Muscle of back (tissue), 11 donors: ENCODE data around the gene GCGR. TPM values are rescaled to one million over a fixed set of nuclear protein-coding genes. Genes with fewer than 3 reads are reported as not detected.

ENCODE experiments used
- DNase-seq, 3 donors: peaks; one replicate each; pipeline versions ENCODE4 v3.0.0 to v3.0.0-alpha.2; 2013
- polyA plus RNA-seq, 10 donors: library from polyadenylated mRNA; unstranded; fragments of 120-200 nt; gene quantifications; one replicate each; pipeline ENCODE4 v1.2.1, GENCODE V29; 2013; ENCODE audit not compliant: insufficient read length in 10 of 10

The GCGR gene
- polyA plus RNA-seq, 10 donors: 0.10 TPM; not detected in 9

DNA sequence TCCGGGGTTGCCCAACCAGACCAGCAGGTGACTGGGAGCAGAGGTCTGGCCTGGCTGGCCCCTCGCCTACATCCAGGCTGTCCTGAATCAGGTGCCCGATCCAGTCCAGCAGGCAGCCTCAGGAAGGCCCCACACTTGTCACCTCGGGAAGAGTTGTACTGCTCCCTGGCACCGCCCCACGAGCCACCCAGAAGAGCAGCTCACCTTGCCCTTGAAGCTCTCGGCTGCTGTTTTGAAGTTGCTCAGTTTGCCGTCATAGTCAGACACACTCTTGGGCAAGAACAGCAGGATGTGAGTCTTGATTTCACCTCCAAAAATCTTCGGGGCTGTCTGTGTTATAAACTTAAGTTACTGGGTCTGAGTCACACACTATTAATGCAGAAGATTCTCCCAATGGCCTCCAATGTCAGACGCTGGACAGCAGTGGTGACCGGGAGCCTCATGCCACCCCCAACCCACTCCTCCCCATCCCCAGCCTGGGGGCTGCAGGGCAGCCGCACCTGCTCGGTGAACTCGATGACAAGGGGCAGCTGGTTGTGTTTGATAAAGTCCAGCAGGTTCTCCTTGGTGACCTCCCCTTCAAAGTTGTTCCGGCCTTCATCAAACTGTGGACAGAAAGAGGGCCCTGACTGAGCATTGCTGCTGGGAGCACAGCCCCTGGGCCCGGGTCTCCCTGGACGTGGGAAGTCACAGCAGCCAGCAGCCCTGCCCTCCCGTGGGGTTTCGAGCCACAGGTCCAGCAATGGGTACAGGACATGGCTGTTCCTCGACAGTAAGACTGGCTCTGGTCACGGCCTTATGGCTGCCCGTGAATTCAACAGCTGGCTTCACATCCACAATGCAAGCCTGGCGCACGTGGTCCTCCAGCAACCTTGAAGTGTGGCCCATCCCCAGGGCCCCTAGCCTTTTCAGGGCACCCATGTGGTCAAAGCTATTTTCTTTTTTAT is 43.1 kb downstream of the GCGR start:
- DNase-seq: no peak

DNA sequence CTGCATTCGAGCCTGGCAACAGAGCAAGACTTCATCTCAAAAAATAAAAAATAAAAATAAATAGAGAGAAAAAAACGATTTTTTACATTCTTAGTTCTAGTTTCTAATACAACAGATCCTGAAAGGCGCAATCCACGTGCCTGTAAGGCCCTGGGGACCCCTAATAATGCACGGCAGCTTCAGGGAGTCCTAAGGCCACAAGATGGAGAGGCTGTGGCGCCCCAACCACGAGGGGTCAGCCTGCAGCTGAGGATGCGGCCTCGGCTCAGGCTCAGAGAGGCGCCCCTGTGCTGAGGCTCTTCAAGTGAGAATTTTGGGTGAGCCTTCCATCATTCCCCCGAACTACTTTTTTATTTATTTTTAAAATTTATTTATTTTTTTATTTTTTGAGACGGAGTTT is 45.5 kb downstream of the GCGR start:
- no peak for DNase-seq

DNA sequence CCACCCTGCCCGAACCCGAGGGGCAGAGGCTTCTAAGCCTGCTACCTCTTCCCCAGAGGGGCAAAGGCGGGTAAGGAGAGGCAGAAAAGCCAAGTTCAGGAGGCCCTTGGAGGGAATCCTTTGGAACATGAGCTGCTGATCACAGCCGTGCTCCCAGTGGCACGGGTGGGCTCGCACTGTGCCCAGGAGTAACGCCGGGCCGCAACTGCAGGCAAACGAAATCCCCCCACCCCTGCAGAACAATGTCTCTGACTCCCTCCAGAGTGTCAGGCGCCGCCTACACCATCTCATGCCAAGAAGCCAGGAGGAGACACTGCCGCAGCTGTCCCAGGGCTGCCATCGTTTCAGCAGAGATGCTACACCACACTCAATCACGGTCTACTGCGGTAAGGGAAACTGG is 47.5 kb downstream of the GCGR start:
- no peak for DNase-seq

DNA sequence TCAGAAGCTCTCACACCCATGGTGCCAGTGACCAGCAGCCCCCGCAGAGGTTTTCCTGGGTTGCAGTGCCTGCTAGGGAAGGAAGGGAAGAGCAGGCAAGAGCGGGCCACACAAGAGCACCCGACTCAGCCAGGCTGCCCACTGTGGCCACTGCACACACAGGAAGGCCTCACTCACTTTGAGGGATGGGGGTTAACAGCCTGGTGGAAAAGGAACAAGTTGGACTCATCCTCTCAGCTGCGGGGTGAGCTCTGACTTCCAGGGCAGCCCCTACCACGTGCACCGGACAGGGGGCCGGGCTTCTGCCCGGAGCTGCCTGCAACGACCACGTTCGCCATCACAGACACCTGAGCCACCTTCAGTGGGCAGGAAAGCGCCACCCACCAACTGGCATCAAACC is 48.3 kb downstream of the GCGR start:
- DNase-seq: no peak

DNA sequence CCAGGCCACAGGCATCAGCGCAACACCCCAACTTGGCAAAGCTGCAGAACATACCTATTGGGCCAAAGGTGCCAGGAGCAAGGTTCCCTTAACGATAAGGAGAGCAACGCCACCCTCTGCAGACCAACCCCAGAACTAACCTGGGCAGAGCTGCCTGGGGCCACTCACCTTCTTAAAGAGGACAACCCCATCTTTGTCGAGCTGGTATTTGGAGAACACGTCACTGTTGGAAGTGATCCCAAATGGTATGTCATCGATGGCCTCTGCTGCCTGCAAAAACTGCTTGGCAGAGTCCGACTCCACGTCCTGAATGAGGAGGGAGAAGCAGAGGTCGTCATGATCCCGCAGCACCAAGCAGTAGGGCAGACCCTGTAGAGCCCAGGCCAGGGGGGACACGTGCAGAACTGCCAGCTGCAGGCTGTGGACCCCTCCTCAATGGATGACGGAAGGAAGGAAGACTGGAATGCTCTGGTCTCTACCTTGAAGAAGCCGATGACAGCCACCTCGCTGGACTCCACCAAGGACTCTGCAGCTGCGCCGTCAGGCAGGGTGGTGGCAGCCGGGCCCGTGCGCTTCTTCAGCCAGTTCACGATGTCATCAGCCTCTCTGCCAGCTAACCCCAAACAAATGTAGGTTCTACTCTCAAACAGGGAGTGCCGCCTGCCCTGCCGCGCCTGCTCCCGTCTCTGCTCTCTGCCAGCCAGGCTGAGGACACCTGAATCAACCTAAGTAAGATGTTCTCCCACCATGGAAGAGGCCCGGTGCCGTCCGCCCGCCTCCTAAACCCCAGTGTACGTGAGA is 51.2 kb downstream of the GCGR start:
- no peak for DNase-seq

DNA sequence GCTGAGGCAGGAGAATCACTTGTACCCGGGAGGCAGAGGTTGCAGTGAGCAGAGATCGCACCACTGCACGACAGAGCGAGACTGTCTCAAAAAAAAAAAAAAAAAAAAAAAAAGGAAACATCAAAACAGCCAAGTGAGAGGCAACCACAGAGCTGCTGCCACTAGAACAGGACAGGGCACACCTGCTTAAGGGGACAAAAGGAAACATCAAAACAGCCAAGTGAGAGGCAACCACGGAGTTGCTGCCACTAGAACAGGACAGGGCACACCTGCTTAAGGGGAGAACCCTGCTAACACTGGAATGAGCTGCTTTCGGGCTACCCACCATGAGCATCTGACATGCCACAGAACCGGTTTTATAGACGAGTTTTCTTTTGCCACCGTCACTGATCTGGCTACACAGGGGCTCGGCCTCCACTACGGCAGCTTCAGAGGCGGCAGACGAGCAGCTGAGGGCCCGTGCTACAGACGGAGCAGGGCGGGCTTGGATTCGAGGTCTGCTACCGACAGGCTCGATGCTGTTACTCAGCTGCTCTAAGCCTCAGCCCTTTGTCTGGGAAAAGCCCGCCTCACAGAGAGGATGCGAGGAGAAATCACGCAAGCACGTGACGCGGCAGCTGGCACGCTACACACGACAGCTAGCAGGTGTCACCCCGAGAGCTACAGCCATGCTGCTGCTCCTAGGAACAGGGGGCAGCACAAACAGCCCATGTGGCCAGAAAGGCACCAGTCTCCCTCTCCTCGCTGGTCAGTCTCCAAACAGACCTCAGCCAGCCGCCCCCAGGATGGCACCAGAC is 54.4 kb downstream of the GCGR start:
- no peak for DNase-seq

DNA sequence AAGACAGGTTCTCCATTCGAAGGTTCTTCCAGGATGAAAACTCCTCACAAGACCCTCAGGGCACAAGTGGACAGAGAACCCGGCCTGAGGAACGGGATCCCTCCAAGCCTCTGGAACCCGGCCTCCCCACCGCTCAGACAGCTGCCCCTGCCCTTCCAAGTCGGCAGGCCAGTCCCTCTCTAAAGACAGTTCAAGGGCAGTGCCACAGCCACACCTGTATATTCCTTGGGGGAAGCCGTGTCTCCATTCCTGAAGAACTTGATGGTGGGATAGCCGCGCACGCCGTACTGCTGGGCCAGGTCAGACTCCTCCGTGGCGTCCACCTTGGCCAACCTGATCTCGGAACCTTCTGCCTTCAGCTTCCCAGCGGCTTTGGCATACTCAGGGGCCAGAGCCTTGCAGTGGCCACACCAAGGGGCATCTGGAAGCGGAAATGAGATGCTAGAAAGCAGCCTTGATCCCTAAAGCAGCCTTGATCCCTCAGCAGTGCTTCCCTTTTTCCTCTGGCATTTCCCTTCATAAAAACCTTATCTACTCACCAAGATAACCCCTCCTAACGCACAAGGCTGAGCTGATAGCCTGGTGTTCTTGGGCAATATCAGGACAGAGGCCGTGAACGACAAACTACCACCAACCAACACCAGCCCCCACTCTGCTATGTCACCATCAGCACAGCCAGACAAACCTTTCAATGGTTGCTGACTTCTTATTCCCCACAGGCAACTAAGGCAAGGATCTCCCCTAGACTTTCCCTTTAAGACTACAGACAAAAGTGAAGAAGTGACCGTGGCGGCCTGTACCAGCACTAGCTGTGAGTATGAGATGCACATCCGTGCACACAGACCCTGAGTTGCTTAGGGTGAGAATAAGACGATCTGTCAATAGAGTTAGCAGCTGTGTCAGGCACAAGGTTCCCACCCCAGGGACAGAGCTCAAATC is 55.3 kb downstream of the GCGR start:
- DNase-seq: no peak

DNA sequence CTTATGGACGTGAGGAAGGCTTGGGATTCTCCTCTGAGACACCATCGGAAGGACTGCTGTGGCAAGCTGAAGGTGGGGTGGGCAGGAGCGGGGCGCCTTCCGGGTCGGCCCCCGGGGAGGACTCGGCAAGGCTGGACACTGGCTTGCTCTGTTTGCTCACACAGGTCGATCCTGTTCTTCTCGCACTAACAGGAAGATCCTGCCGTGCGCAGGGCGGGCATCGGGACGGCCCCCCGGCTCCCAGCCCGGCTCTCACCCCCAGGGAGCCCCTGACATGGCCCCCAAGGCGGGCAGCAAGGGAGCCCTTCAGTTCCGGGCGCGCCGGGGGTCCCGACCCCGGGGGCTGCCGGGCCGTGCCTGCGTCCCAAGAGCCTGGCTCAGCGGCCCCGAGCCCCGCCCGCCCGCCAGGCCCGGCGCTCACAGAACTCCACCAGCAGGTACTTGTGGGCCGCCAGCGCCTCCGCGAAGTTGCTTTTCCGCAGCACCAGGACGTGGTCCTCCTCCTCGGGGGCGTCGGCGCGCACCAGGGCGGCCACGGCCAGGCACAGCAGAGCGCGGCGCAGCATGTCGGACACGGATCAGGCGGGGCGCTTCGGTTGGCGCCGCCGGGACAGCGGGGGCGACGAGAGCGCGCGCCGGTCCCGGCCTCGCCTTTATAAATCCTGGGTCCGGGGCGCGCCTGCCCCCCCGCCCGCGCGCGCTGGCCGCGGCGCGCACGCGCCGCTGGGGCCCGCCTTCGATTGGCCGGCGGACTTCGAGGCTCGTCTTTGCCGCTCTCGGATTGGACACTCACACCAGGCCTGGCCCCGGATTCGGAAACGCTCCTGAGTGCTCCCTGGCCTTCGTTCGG is 56.2 kb downstream of the GCGR start, which contains the start of gene P4HB:
Gene P4HB (minus strand): TSS at position 630 of the 850 bp plus-strand sequence. CDS start 64 bp downstream, at position 566.
- DNase-seq: peak in 1 of 3 donors; percentile 48

DNA sequence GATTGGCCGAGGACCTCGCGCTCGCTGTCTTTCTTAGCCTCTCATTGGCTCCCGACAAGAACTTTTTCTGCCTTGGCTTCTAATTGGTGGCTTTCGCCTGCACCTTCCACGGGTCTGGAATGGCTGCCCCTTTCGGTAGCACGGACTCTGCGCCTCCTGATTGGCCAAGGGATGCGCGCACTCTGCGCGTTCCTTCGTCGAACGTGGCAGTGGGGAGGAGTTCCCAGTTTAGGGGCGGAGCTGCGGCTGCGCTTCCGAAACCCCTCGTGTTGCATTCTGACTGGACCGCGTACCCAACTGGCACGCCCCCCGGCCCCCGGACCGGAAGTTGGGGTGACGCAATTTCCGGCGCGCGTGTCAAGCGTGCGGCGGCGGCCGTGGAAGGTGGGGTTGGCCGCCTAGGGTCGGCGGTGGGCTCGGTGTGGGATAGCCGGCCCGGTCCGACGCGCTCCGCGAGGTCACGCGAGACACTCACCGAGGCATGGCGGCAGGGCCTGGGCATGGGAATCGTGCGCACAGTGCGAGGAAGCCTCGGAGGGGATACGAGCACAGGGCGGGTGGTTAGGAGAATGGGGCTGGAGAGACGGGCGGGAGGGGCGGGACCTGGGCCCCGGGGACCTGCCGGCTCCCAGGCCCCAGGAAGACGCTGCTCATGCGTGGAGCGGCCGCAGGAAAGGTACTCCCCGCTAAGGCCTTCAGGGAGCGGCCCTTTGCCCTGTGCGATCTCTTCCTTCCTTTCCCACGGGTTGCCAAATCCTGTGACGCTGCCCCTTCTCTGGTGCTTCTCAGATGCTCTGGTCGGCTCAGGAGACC is 57.0 kb downstream of the GCGR start:
- DNase-seq: peak; percentile 100

DNA sequence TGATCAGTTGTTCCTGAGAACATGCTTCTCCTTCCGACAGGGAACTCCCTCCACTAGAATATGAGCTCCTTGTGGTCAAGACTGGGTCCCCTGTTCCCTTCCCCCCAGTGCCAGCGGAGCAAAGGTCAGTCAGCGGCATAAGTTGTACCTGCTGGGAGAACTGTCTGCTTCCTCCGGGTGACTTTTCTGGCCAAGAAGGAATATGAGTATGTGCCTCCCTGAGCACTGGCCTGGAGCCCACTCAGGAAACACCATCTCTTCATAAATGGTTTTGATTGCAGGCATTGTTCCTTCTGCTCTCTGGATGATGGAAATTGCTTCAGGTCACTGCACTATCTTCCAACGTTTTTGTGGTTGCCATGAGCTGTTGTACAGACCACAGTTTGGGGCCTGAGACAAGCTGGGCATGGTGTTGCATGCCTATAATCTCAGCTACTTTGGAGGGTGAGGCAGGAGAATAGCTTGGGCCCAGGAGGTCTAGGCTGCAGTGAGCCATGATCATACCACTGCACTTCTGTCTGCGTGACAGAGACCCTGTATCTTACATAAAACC is 59.2 kb downstream of the GCGR start:
- DNase-seq: no peak

Other genes starting within 250 kb of the GCGR start
- 10 to 100 TPM; 43.8 to 57.8 (median 50.6) TPM for gene NPLOC4, start 167.0 kb upstream of the GCGR start, polyA plus RNA-seq
- 1 to 10 TPM in 4 of 10 donors, under 1 TPM in 6; 0.49 to 1.4 (median 0.92) TPM for gene TSPAN10, start 167.0 kb upstream of the GCGR start, polyA plus RNA-seq
- 1 to 10 TPM; 2.5 to 5.0 (median 3.4) TPM for gene PDE6G, start 147.6 kb upstream of the GCGR start, polyA plus RNA-seq
- gene OXLD1, start 137.5 kb upstream of the GCGR start, polyA plus RNA-seq: 10 to 100 TPM in 4 of 10 donors, 1 to 10 TPM in 6; 6.0 to 15.8 (median 8.8) TPM
- gene CCDC137, start 137.4 kb upstream of the GCGR start, polyA plus RNA-seq: 10 to 100 TPM in 9 of 10 donors, 1 to 10 TPM in 1; 8.8 to 16.1 (median 12.5) TPM
- 10 to 100 TPM; 23.4 to 34.1 (median 27.2) TPM for gene ARL16, start 120.4 kb upstream of the GCGR start, polyA plus RNA-seq
- gene HGS, start 120.1 kb upstream of the GCGR start, polyA plus RNA-seq: 10 to 100 TPM; 41.5 to 61.6 (median 46.8) TPM
- 10 to 100 TPM; 44.5 to 62.6 (median 51.9) TPM for gene MRPL12, start 100.8 kb upstream of the GCGR start, polyA plus RNA-seq
- 1 to 10 TPM; 1.7 to 4.9 (median 3.7) TPM for gene SLC25A10, start 91.9 kb upstream of the GCGR start, polyA plus RNA-seq
- gene MCRIP1, start 29.1 kb downstream of the GCGR start, polyA plus RNA-seq: 100 to 1,000 TPM in 5 of 10 donors, 10 to 100 TPM in 5; 67.2 to 139 (median 102) TPM
- 10 to 100 TPM; 13.2 to 84.6 (median 36.4) TPM for gene PPP1R27, start 30.9 kb downstream of the GCGR start, polyA plus RNA-seq
- 100 to 1,000 TPM; 359 to 534 (median 424) TPM for gene P4HB, start 56.4 kb downstream of the GCGR start, polyA plus RNA-seq
- 100 to 1,000 TPM; 128 to 225 (median 163) TPM for gene ARHGDIA, start 67.2 kb downstream of the GCGR start, polyA plus RNA-seq
- 10 to 100 TPM; 49.7 to 81.7 (median 60.7) TPM for gene ALYREF, start 87.4 kb downstream of the GCGR start, polyA plus RNA-seq
- gene ANAPC11, start 87.6 kb downstream of the GCGR start, polyA plus RNA-seq: 100 to 1,000 TPM in 4 of 10 donors, 10 to 100 TPM in 6; 77.7 to 136 (median 93.3) TPM
- 1 to 10 TPM in 2 of 10 donors, under 1 TPM in 5, not detected in 3; 0.13 to 1.2 (median 0.64) TPM for gene NPB, start 98.1 kb downstream of the GCGR start, polyA plus RNA-seq
- gene PCYT2, start 107.2 kb downstream of the GCGR start, polyA plus RNA-seq: 10 to 100 TPM in 6 of 10 donors, 1 to 10 TPM in 4; 7.9 to 14.0 (median 10.2) TPM
- gene SIRT7, start 114.0 kb downstream of the GCGR start, polyA plus RNA-seq: 1 to 10 TPM; 5.3 to 9.4 (median 6.9) TPM
- gene MAFG, start 123.6 kb downstream of the GCGR start, polyA plus RNA-seq: 10 to 100 TPM; 12.3 to 14.8 (median 13.9) TPM
- gene PYCR1, start 133.2 kb downstream of the GCGR start, polyA plus RNA-seq: 100 to 1,000 TPM in 1 of 10 donors, 10 to 100 TPM in 9; 52.3 to 103 (median 61.8) TPM
- 10 to 100 TPM in 9 of 10 donors, 1 to 10 TPM in 1; 8.9 to 29.8 (median 22.3) TPM for gene MYADML2, start 143.1 kb downstream of the GCGR start, polyA plus RNA-seq
- 1 to 10 TPM; 1.5 to 4.2 (median 2.8) TPM for gene NOTUM, start 157.0 kb downstream of the GCGR start, polyA plus RNA-seq
- gene ASPSCR1, start 173.5 kb downstream of the GCGR start, polyA plus RNA-seq: 10 to 100 TPM; 15.5 to 28.4 (median 21.6) TPM
- 10 to 100 TPM; 26.6 to 42.8 (median 31.0) TPM for gene CENPX, start 218.7 kb downstream of the GCGR start, polyA plus RNA-seq
- 10 to 100 TPM in 3 of 10 donors, 1 to 10 TPM in 7; 5.3 to 12.7 (median 8.5) TPM for gene LRRC45, start 219.2 kb downstream of the GCGR start, polyA plus RNA-seq
- gene RAC3, start 227.5 kb downstream of the GCGR start, polyA plus RNA-seq: 10 to 100 TPM in 2 of 10 donors, 1 to 10 TPM in 8; 4.7 to 27.6 (median 8.2) TPM
- gene DCXR, start 233.5 kb downstream of the GCGR start, polyA plus RNA-seq: 10 to 100 TPM; 20.6 to 42.5 (median 35.0) TPM
- 10 to 100 TPM; 18.2 to 39.0 (median 29.2) TPM for gene RFNG, start 247.7 kb downstream of the GCGR start, polyA plus RNA-seq
- 10 to 100 TPM; 60.4 to 72.8 (median 66.1) TPM for gene GPS1, start 247.7 kb downstream of the GCGR start, polyA plus RNA-seq